Measurements from ENCODE around the gene TRIM32.

- no peak for TF ChIP-seq IRF1 (CRISPR knock-in tag; IDR thresholded peaks at IDR 0.05)
- no peak for TF ChIP-seq FOXJ3 (CRISPR knock-in tag; IDR thresholded peaks at IDR 0.05; ENCODE audit: borderline replicate concordance)
- TF ChIP-seq CREM (CRISPR knock-in tag; IDR thresholded peaks at IDR 0.05) = no peak
- no peak for TF ChIP-seq NFE2L1 (CRISPR knock-in tag; IDR thresholded peaks at IDR 0.05)
- no peak for TF ChIP-seq CTCF (IDR thresholded peaks at IDR 0.05)
- no peak for TF ChIP-seq JUN (CRISPR knock-in tag; IDR thresholded peaks at IDR 0.05)
- no peak for TF ChIP-seq SP1 (CRISPR knock-in tag; conservative IDR thresholded peaks at IDR 0.05)
- TF ChIP-seq GRHL2 (CRISPR knock-in tag; IDR thresholded peaks at IDR 0.05; ENCODE audit: insufficient replicate concordance, severe bottlenecking) = no peak
- TF ChIP-seq USF2 (CRISPR knock-in tag; IDR thresholded peaks at IDR 0.05) = no peak
- no peak for TF ChIP-seq CREB1 (CRISPR knock-in tag; IDR thresholded peaks at IDR 0.05)
- TF ChIP-seq NR1H2 (CRISPR knock-in tag; IDR thresholded peaks at IDR 0.05) = no peak
Measured at GRCh38 chr9:116749772-116750171, 62.7 kb downstream of the TRIM32 start.

Data from WTC11 (cell line).